ENCODE data around the gene RPL18. TPM values are rescaled to one million over a fixed set of nuclear protein-coding genes. Genes with fewer than 3 reads are reported as not detected.

The RPL18 gene
- total RNA-seq, 3 donors from 2014 or later (not counting 1 experiment from before 2014, with no cell fraction given): 900 to 1,086 (median 1,066) TPM

DNA sequence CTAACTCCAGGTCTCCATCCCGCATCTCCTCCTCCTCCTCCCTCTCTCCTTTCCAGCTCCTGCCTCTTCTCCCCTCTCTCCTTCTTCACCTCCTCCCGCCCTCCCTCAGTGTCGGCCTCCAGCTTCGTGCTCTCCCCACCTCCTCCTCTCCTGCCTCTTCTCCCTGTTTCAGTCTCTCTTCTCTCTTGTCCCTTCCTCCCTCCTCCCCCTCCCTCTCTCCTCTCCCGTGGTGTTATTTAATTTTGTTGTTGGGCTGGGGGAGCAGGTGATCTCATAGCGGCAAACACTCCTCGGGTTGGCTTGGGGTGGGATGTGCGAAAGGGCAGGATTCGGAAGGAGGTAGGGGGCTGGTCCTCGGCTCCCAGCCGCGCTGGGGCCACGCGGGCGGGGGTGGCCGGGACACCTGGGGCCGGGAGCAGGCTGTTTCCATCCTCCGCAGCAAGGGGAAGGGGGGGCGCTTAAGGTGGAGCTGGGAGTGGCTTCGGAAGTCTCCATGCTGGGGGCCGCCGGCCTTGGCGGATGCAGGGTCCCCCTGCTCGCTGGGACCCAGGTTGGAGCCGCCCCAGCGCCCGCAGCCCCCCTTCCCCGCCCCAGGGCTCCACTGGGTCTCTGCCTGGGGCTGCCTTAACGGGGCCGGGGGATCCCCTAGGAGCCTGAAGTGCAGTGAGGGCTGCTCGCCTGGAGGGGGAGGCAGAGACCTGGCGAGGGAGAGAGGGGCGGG is 27.2 kb upstream of the RPL18 start, which contains the start of gene CA11:
Gene CA11, minus strand, starts transcription at position 187 of the 721 bp plus-strand sequence. CDS start 555 bp downstream, outside the sequence.
- Histone ChIP-seq H3K9me3 (ENCODE audit: control insufficient read depth, insufficient read depth, low read length) (no peaks in the 10 kb centered on the region), H3K27ac (ENCODE audit: low read length) (peak within 1 kb of the TSS; percentile 93), H3K4me1 (ENCODE audit: control insufficient read depth, insufficient read depth, low read length) (peaks cover 51% of the 10 kb centered on the region), H3K27me3 (ENCODE audit: control insufficient read depth, insufficient read depth, low read length) (no peaks in the 10 kb centered on the region), H3K4me3 (ENCODE audit: low read length) (peak within 1 kb of the TSS; percentile 79), H3K36me3 (ENCODE audit: control insufficient read depth, insufficient read depth, low read length) (no peaks in the 10 kb centered on the region)
- intact Hi-C loops (cut with micrococcal nuclease): loop anchor here (1.0 to 10.0 kb wide), 6 partner anchors 8 to 319 kb away; partner anchors contain the start of gene FTL
- Mint-ChIP-seq H3K4me3 (peak within 1 kb of the TSS; percentile 92), H3K9me3 (no peaks in the 10 kb centered on the region), H3K36me3 (no peaks in the 10 kb centered on the region), H3K27me3 (ENCODE audit: low read depth in 2 of 2) (peaks cover 0 to 3% of the 10 kb centered on the region in 2 donors), H3K4me1 (peaks cover 22 to 36% of the 10 kb centered on the region in 2 donors), H3K27ac (peak within 1 kb of the TSS; percentile 89 to 95)
- ATAC-seq: peak; percentile 85 to 95 (median 88)
- peak; percentile 88 to 96 for DNase-seq
- WGBS (ENCODE audit: insufficient coverage): under 1% methylated on average over 32 of the region's 33 CpGs
- TF ChIP-seq, protein P1, sequence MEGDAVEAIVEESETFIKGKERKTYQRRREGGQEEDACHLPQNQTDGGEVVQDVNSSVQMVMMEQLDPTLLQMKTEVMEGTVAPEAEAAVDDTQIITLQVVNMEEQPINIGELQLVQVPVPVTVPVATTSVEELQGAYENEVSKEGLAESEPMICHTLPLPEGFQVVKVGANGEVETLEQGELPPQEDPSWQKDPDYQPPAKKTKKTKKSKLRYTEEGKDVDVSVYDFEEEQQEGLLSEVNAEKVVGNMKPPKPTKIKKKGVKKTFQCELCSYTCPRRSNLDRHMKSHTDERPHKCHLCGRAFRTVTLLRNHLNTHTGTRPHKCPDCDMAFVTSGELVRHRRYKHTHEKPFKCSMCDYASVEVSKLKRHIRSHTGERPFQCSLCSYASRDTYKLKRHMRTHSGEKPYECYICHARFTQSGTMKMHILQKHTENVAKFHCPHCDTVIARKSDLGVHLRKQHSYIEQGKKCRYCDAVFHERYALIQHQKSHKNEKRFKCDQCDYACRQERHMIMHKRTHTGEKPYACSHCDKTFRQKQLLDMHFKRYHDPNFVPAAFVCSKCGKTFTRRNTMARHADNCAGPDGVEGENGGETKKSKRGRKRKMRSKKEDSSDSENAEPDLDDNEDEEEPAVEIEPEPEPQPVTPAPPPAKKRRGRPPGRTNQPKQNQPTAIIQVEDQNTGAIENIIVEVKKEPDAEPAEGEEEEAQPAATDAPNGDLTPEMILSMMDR (IDR thresholded peaks at IDR 0.05): peak; percentile 75

DNA sequence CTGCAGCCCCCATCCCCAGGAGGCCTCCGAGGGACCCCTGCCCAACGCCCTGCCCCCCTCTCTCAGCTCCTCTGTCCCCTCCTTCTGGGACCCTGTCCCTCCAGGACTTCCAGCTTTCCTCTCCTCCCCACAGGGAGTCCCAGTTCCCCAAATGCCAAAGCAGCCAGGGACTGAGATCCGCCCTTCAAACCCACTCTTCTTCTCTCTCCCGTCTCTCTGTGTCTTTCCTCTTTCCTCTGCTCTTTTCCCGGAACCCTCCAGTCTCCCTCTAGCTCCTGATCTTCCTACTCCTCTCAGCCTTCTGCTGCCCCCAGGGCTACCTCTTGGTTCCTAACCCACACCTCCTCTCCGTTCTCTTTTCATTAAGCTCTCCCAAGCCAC is 26.6 kb upstream of the RPL18 start:
- Mint-ChIP-seq H3K36me3 (no peaks in the 10 kb centered on the region), H3K4me3 (peak overlapping the region; percentile 92), H3K27me3 (ENCODE audit: low read depth in 2 of 2) (peaks cover 0 to 3% of the 10 kb centered on the region in 2 donors), H3K27ac (peak overlapping the region; percentile 89 to 95), H3K9me3 (no peaks in the 10 kb centered on the region), H3K4me1 (peaks cover 22 to 36% of the 10 kb centered on the region in 2 donors)
- Histone ChIP-seq H3K9me3 (ENCODE audit: control insufficient read depth, insufficient read depth, low read length) (no peaks in the 10 kb centered on the region), H3K27me3 (ENCODE audit: control insufficient read depth, insufficient read depth, low read length) (no peaks in the 10 kb centered on the region), H3K4me1 (ENCODE audit: control insufficient read depth, insufficient read depth, low read length) (peaks cover 51% of the 10 kb centered on the region), H3K27ac (ENCODE audit: low read length) (peak overlapping the region; percentile 93), H3K36me3 (ENCODE audit: control insufficient read depth, insufficient read depth, low read length) (no peaks in the 10 kb centered on the region), H3K4me3 (ENCODE audit: low read length) (peak overlapping the region; percentile 79)
- 2% methylated on average over 6 of the region's 6 CpGs for WGBS (ENCODE audit: insufficient coverage)
- peak in 1 of 2 donors; percentile 46 for DNase-seq
- TF ChIP-seq, protein P1 (IDR thresholded peaks at IDR 0.05): no peak
- intact Hi-C loops (cut with micrococcal nuclease): loop anchor here (5.0 to 10.0 kb wide), 2 partner anchors 92 to 319 kb away; partner anchors contain the start of gene FTL
- ATAC-seq: no peak

DNA sequence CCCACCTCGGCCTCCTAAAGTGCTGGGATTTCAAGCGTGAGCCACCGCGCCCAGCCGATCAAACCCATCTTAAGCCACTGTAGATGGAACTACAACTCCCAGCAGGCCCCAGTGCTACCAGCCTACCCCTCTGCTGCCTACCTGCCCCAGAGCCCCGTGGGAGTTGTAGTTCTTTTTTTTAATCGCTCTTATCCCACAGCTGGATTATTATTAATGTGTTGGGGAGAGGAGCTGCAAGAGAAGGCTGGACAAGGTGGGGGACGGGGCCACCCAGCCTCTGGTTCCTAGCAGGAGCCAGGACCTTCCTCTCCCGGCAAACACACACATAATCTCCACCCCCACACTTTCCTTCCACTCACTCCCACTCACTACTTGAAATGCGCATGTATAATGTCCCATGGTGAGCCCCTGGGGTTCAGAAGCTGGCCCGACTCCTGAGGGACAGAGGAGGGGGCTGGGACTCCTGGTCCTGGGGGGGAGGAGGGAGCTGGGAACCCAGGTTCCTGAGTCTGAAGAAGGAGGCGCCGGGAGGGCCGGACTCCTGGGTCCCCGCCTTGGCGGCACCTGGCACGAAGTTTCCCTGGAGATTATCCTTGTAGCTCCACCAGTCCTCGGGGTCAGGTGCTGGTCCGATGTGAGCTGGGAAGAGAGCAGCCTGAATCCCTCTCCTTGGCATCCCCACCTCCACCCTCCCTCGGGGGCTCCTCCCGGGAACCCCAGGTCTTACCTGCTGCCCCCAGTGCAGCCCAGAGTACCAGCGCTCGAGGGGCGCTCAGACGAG is 26.1 kb upstream of the RPL18 start:
- Mint-ChIP-seq H3K27me3 (ENCODE audit: low read depth in 2 of 2) (peaks cover 0 to 3% of the 10 kb centered on the region in 2 donors), H3K4me1 (peaks cover 22 to 37% of the 10 kb centered on the region in 2 donors), H3K4me3 (peak overlapping the region; percentile 92), H3K27ac (peak overlapping the region; percentile 89 to 95), H3K9me3 (no peaks in the 10 kb centered on the region), H3K36me3 (no peaks in the 10 kb centered on the region)
- Histone ChIP-seq H3K4me1 (ENCODE audit: control insufficient read depth, insufficient read depth, low read length) (peaks cover 51% of the 10 kb centered on the region), H3K36me3 (ENCODE audit: control insufficient read depth, insufficient read depth, low read length) (no peaks in the 10 kb centered on the region), H3K9me3 (ENCODE audit: control insufficient read depth, insufficient read depth, low read length) (no peaks in the 10 kb centered on the region), H3K4me3 (ENCODE audit: low read length) (peak overlapping the region; percentile 79), H3K27ac (ENCODE audit: low read length) (peak overlapping the region; percentile 93), H3K27me3 (ENCODE audit: control insufficient read depth, insufficient read depth, low read length) (no peaks in the 10 kb centered on the region)
- intact Hi-C loops (cut with micrococcal nuclease): loop anchor here (5.0 to 10.0 kb wide), 2 partner anchors 92 to 320 kb away; partner anchors contain the start of gene FTL
- 3% methylated on average over 23 of the region's 25 CpGs for WGBS (ENCODE audit: insufficient coverage)
- DNase-seq: peak; percentile 61 to 89
- ATAC-seq: peak; percentile 66 to 84 (median 71)
- TF ChIP-seq, protein P1 (IDR thresholded peaks at IDR 0.05): no peak

Data from natural killer cell (primary cell).